ENCODE results near the gene ABCD4.

GRCh38 chr14:74278080-74278479, 24.7 kb downstream of the ABCD4 start:
- TF ChIP-seq CTCF (IDR thresholded peaks at IDR 0.05; ENCODE audit: extremely low read depth in 1 of 2, insufficient read depth in 1 of 2, low read depth in 1 of 2, low read length in 2 of 2), result no peak
- TF ChIP-seq JUN (IDR thresholded peaks at IDR 0.05; ENCODE audit: borderline replicate concordance, insufficient read depth, insufficient read length, low read depth), result no peak
- no peak for TF ChIP-seq MAX (IDR thresholded peaks at IDR 0.05; ENCODE audit: insufficient read depth, insufficient read length)
- TF ChIP-seq EZH2 (IDR thresholded peaks at IDR 0.05; ENCODE audit: borderline replicate concordance, low read depth, low read length, severe bottlenecking), result no peak
- TF ChIP-seq GATA2 (IDR thresholded peaks at IDR 0.05; ENCODE audit: insufficient read depth, insufficient read length, low read depth, low read length), result no peak
- no peak for TF ChIP-seq MYC (IDR thresholded peaks at IDR 0.05; ENCODE audit: low read depth, low read length)
- TF ChIP-seq POLR2A (IDR thresholded peaks at IDR 0.05; ENCODE audit: low read depth, low read length), result no peak
- TF ChIP-seq POLR2AphosphoS5 (IDR thresholded peaks at IDR 0.05; ENCODE audit: insufficient read depth, low read depth, low read length), result no peak
